ENCODE results near the gene ELMO1. TPM values are rescaled to one million over a fixed set of nuclear protein-coding genes. Genes with fewer than 3 reads are reported as not detected.

The ELMO1 gene
- total RNA-seq, 1 experiment from 2014 or later: 7.8 TPM

- no CpG with 5 or more reads among the region's 6 CpGs for WGBS (ENCODE audit: extremely low coverage, insufficient read length, low lambda C conversion rate)
- no peak for DNase-seq
- Histone ChIP-seq H3K56ac (ENCODE audit: insufficient read length, low read depth, low read length) (no peak overlapping the region), H2AK5ac (ENCODE audit: insufficient read length, low read length) (no peak overlapping the region), H3K79me2 (ENCODE audit: insufficient read depth, low read length) (no peaks in the 10 kb centered on the region), H4K91ac (ENCODE audit: insufficient read length, low read depth, low read length) (no peak overlapping the region), H3K23me2 (ENCODE audit: insufficient read length, low read depth, low read length, poor library complexity, severe bottlenecking) (no peaks in the 10 kb centered on the region), H2AFZ (ENCODE audit: low read length) (no peak overlapping the region), H2BK120ac (ENCODE audit: low read depth, low read length, poor library complexity, severe bottlenecking) (no peak overlapping the region), H3K18ac (ENCODE audit: insufficient read length, low read depth, low read length) (no peak overlapping the region), H2BK12ac (ENCODE audit: insufficient read length, low read depth, low read length) (no peak overlapping the region), H4K8ac (replicated peaks; ENCODE audit: insufficient read length, low read depth, low read length) (no peak overlapping the region), H3K79me1 (ENCODE audit: insufficient read depth, low read depth, low read length, poor library complexity, severe bottlenecking) (no peaks in the 10 kb centered on the region), H4K20me1 (ENCODE audit: control insufficient read depth, insufficient read depth, insufficient read length) (no peaks in the 10 kb centered on the region), H3K27ac (ENCODE audit: insufficient read length, low read depth, low read length) (no peak overlapping the region), H3K4me2 (ENCODE audit: insufficient read depth, insufficient read length, low read length) (no peak overlapping the region), H3T11ph (ENCODE audit: low read length) (no peak overlapping the region), H3K23ac (ENCODE audit: insufficient read length, low read depth, low read length) (no peak overlapping the region), H3K9ac (ENCODE audit: extremely low read depth, insufficient read length, low read length) (no peak overlapping the region), H3K9me3 (ENCODE audit: control insufficient read depth, low read depth, low read length) (no peaks in the 10 kb centered on the region), H2BK20ac (ENCODE audit: low read depth, low read length, poor library complexity, severe bottlenecking) (no peak overlapping the region), H3K14ac (ENCODE audit: insufficient read depth, low read length) (no peak overlapping the region), H3K4me1 (ENCODE audit: insufficient read depth, low read length) (no peaks in the 10 kb centered on the region), H3K27me3 (ENCODE audit: insufficient read depth, low read length) (no peaks in the 10 kb centered on the region), H2BK15ac (ENCODE audit: low read depth, low read length) (no peak overlapping the region), H2BK5ac (ENCODE audit: insufficient read length, low read length) (no peak overlapping the region), H3K4ac (ENCODE audit: low read depth, low read length) (no peak overlapping the region), H4K5ac (ENCODE audit: insufficient read length, low read depth, low read length) (no peak overlapping the region)
- H3K27me3 Mint-ChIP-seq (ENCODE audit: low read depth): no peaks in the 10 kb centered on the region
- H3K9me3 Mint-ChIP-seq: peaks cover 7 to 10% of the 10 kb centered on the region in 2 experiments; a peak in 3 of 5 replicates
- H3K36me3 Mint-ChIP-seq (ENCODE audit: insufficient read depth in 1 of 3, low read depth in 3 of 3): peaks cover 0 to 5% (median 0%) of the 10 kb centered on the region in 3 experiments; a peak in 3 of 7 replicates
- H3K4me1 Mint-ChIP-seq: peaks cover 21 to 22% of the 10 kb centered on the region in 2 experiments
- TF ChIP-seq CTCF (conservative IDR thresholded peaks at IDR 0.05): no peak
- no peak overlapping the region for H3K4me3 Mint-ChIP-seq
- H3K27ac Mint-ChIP-seq: no peak overlapping the region
These were observed 295.3 kb downstream of the ELMO1 start for GRCh38 chr7:37153376-37153775.
